Activated naive CD8-positive, alpha-beta T cell treated with anti-CD3 and anti-CD28 coated beads for 36 hours (primary cell): ENCODE measurements around the gene NUDT4B. TPM values are rescaled to one million over a fixed set of nuclear protein-coding genes. Genes with fewer than 3 reads are reported as not detected.
"Not testable (repeated sequence)": the region's sequence is repeated elsewhere in the genome, so short reads cannot be mapped to it uniquely, and the experiment has no call there.

ENCODE experiments used
- DNase-seq: peaks from one replicate; pipeline ENCODE4 v3.0.0; 2021
- H3K27ac Mint-ChIP-seq: one replicate; pipeline ENCODE4 v1.8.0; 2022; ENCODE audit warnings: mild to moderate bottlenecking, moderate library complexity, mixed read lengths
- H3K27me3 Mint-ChIP-seq: one replicate; pipeline ENCODE4 v1.8.0; 2022; ENCODE audit warnings: mild to moderate bottlenecking, mixed read lengths
- H3K36me3 Mint-ChIP-seq: one replicate; pipeline ENCODE4 v1.8.0; 2021; ENCODE audit warnings: mild to moderate bottlenecking, mixed read lengths
- H3K4me1 Mint-ChIP-seq: one replicate; pipeline ENCODE4 v1.8.0; 2021; ENCODE audit warnings: mixed read lengths
- H3K4me3 Mint-ChIP-seq: one replicate; pipeline ENCODE4 v1.8.0; 2022; ENCODE audit warnings: mild to moderate bottlenecking, moderate library complexity, mixed read lengths
- H3K9me3 Mint-ChIP-seq: one replicate; pipeline ENCODE4 v1.8.0; 2022; ENCODE audit warnings: mixed read lengths
- total RNA-seq, 2 experiments: library from RNA; stranded (reverse); gene quantifications; one replicate each; pipeline ENCODE4 v1.2.3, GENCODE V29; 2021

Gene NUDT4B
- 1 to 10 TPM in 1 of 2 experiments, under 1 TPM in 1; 0.56 to 1.4 TPM for total RNA-seq

GRCh38 chr1:148748563-148749334 is at the start of gene NUDT4B:
Gene NUDT4B, plus strand, starts transcription at chr1:148748774. Its CDS starts 179 bp downstream, at chr1:148748953.
- H3K4me3 Mint-ChIP-seq, H3K36me3 Mint-ChIP-seq, H3K9me3 Mint-ChIP-seq, H3K4me1 Mint-ChIP-seq, H3K27ac Mint-ChIP-seq, H3K27me3 Mint-ChIP-seq, DNase-seq: not testable (repeated sequence)

- H3K27me3 Mint-ChIP-seq, H3K4me1 Mint-ChIP-seq, H3K27ac Mint-ChIP-seq, DNase-seq, H3K9me3 Mint-ChIP-seq, H3K36me3 Mint-ChIP-seq, H3K4me3 Mint-ChIP-seq: not testable (repeated sequence)
These were observed 49.2 kb upstream of the NUDT4B start for GRCh38 chr1:148699357-148699756.

GRCh38 chr1:148702242-148702641 is 46.3 kb upstream of the NUDT4B start:
- H3K4me3 Mint-ChIP-seq, H3K9me3 Mint-ChIP-seq, H3K4me1 Mint-ChIP-seq: not testable (repeated sequence)

GRCh38 chr1:148703973-148704591 is 44.5 kb upstream of the NUDT4B start:
- H3K27ac Mint-ChIP-seq, H3K27me3 Mint-ChIP-seq, H3K9me3 Mint-ChIP-seq, H3K36me3 Mint-ChIP-seq, DNase-seq, H3K4me1 Mint-ChIP-seq, H3K4me3 Mint-ChIP-seq: not testable (repeated sequence)

More at GRCh38 chr1:148702242-148702641, 46.3 kb upstream of the NUDT4B start:
- H3K27ac Mint-ChIP-seq, DNase-seq, H3K27me3 Mint-ChIP-seq, H3K36me3 Mint-ChIP-seq: not testable (repeated sequence)

DNA sequence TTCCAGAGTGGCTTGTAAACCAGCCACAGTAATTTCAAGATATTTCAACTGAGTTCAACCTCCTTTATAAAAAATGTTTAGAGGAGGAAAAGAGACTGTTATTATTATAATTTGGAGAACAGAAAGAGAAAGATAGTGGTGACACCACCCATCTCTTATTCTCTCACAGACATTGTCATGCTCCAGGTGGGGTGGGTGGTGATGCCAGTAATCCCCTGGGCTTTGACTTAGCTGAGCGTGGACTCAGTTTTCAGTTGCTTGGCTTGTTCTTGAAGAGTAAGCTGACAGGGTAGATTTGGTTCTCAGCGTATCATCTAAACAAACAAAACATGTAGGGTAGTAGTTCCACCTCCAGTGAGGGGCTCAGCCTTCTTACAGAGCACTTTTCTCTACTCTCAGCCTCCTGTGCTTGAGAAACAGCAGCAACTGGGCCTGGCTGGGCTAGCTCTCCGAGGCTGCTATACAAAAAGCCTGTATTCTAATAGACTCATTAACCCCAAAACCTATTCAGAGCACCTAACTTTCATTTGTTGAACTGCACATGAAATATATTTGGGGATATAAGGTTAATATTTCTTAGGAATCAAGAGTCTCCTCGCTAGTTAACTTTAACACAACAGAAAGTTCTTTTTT is 43.1 kb upstream of the NUDT4B start:
- H3K27me3 Mint-ChIP-seq, H3K4me3 Mint-ChIP-seq, DNase-seq, H3K4me1 Mint-ChIP-seq, H3K9me3 Mint-ChIP-seq, H3K27ac Mint-ChIP-seq, H3K36me3 Mint-ChIP-seq: not testable (repeated sequence)

- not testable (repeated sequence) for H3K36me3 Mint-ChIP-seq, H3K9me3 Mint-ChIP-seq, H3K27ac Mint-ChIP-seq, H3K27me3 Mint-ChIP-seq, H3K4me1 Mint-ChIP-seq, DNase-seq, H3K4me3 Mint-ChIP-seq
These were observed 39.7 kb upstream of the NUDT4B start for GRCh38 chr1:148708779-148709333.

- H3K4me3 Mint-ChIP-seq, DNase-seq, H3K9me3 Mint-ChIP-seq, H3K27ac Mint-ChIP-seq, H3K36me3 Mint-ChIP-seq, H3K27me3 Mint-ChIP-seq, H3K4me1 Mint-ChIP-seq: not testable (repeated sequence)
These were observed 37.6 kb upstream of the NUDT4B start for GRCh38 chr1:148710772-148711523.

DNA sequence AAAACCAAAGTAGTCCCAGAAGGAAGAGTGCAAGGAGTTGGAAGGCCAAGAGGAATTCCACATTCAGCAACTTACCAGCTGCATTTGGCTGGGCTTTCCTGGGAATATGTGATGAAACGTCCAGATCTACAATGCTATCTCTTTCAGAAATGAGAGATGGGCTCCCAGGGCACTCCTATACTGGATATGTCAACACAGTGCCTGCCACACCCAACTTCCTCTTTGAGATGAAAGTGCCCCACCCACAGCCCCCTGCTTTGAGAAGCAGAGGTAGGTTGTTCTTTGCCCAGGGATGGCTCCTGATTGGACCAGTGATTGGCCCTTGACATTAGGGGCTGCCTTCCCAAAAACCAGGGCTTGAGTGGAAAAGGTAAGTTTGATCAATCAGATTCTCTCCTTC is 36.2 kb upstream of the NUDT4B start:
- not testable (repeated sequence) for H3K27me3 Mint-ChIP-seq, H3K4me1 Mint-ChIP-seq, H3K36me3 Mint-ChIP-seq, DNase-seq, H3K4me3 Mint-ChIP-seq, H3K9me3 Mint-ChIP-seq, H3K27ac Mint-ChIP-seq

- not testable (repeated sequence) for DNase-seq, H3K9me3 Mint-ChIP-seq, H3K36me3 Mint-ChIP-seq, H3K27me3 Mint-ChIP-seq, H3K27ac Mint-ChIP-seq, H3K4me3 Mint-ChIP-seq, H3K4me1 Mint-ChIP-seq
These were observed 33.1 kb upstream of the NUDT4B start for GRCh38 chr1:148715518-148715917.

DNA sequence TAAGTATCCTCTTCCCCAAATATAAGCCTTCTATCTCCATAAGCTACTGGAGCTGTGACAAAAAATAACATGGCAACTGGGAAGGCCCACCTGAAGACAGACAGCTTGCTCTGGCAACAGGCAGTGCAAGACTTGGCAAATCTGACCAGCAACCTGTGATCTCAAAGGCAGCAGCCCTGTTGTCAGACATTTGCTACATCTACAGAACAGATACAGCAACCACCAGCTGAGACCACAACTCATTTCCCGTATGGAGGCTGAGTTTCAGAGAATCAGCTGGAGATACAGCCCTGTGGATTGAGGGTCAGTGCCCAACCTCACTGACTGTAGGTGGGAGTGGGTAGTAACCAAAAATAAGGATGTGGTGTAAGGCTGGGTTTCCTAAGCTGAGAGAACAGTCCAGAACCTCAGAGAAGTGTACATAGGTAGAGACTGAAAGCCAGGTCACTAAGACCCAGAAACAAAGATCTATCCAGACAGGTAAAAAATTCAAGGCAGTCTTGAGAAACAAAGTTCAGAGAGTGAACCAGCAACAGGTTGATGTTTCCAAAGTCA is 31.5 kb upstream of the NUDT4B start:
- not testable (repeated sequence) for H3K4me1 Mint-ChIP-seq, H3K27ac Mint-ChIP-seq, H3K27me3 Mint-ChIP-seq, DNase-seq, H3K9me3 Mint-ChIP-seq, H3K36me3 Mint-ChIP-seq, H3K4me3 Mint-ChIP-seq

- H3K9me3 Mint-ChIP-seq, DNase-seq, H3K4me1 Mint-ChIP-seq, H3K4me3 Mint-ChIP-seq, H3K27ac Mint-ChIP-seq, H3K36me3 Mint-ChIP-seq, H3K27me3 Mint-ChIP-seq: not testable (repeated sequence)
These were observed 27.7 kb upstream of the NUDT4B start for GRCh38 chr1:148720918-148721317.

GRCh38 chr1:148722758-148723157 is 25.8 kb upstream of the NUDT4B start:
- H3K27me3 Mint-ChIP-seq, H3K36me3 Mint-ChIP-seq, H3K4me1 Mint-ChIP-seq, H3K27ac Mint-ChIP-seq, H3K9me3 Mint-ChIP-seq, H3K4me3 Mint-ChIP-seq, DNase-seq: not testable (repeated sequence)

DNA sequence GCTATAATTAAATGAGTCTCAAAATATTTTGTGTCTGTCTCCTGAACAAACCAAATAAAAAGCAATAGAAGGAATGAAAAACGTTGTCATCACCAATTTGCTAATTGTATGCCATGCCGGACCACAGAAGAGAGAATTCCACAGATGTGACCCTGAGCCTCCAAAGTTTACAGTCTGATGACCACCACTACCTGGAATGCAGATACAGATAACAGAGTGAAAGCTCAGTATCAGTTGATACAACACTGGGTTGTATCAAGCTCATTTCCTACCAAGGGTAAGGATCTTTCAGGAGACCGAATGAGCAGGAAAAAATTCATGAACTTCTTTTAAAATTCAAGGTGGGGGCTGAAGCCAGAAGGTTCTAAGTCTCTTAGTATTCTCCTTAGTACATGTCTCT is 25.1 kb upstream of the NUDT4B start:
- H3K27ac Mint-ChIP-seq, H3K4me1 Mint-ChIP-seq, DNase-seq, H3K4me3 Mint-ChIP-seq, H3K27me3 Mint-ChIP-seq, H3K36me3 Mint-ChIP-seq, H3K9me3 Mint-ChIP-seq: not testable (repeated sequence)

DNA sequence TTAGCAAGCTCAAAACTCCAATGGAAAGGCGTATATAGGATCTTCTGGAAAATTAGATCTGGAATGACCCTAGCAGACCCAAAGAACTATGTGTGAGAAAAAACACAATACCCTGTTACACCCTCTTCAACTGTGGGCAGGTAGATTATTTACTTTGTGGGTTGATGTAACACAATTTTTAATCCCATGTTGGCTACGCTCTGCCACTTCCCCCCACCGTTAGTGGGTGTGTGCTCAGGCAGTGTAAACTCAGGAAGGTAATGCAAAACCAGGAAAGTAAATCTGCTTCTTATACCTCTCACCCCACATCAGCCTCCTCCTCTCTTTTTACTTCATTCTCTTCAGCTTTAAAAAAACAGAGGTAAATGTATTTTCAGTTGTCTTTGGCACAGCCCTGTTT is 23.7 kb upstream of the NUDT4B start:
- not testable (repeated sequence) for H3K27ac Mint-ChIP-seq, DNase-seq, H3K9me3 Mint-ChIP-seq, H3K27me3 Mint-ChIP-seq, H3K4me3 Mint-ChIP-seq, H3K4me1 Mint-ChIP-seq, H3K36me3 Mint-ChIP-seq

DNA sequence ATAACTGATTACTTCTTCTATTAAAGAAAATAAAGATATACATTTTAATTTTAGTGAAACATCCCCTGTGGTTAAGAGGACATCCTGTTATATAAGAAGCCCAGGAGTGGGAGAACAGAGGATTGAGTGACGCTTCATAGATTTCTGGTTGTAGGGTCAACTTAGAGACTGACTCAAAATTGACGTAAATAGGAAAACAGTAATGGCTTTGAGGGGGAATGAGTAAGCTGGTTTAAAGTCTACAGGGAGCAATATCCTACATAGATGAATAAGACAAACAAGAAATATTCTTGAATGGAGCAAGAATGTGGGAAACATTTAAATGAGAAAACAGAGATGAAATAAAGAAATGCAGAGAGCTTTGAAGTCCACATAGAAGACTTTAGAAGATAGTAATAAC is 20.7 kb upstream of the NUDT4B start:
- not testable (repeated sequence) for H3K27me3 Mint-ChIP-seq, H3K4me3 Mint-ChIP-seq, H3K36me3 Mint-ChIP-seq, H3K9me3 Mint-ChIP-seq, H3K4me1 Mint-ChIP-seq, H3K27ac Mint-ChIP-seq, DNase-seq
